Coronary artery (tissue), 2 donors: ENCODE measurements around the gene GABBR2.

Source experiments
- DNase-seq: peaks from one replicate; pipeline ENCODE4 v3.0.0-alpha.2; 2017; ENCODE audit warnings: low spot score
- H3K27ac ChIP-seq, 2 donors: fragments of 200-600 bp; sonication (generic); one replicate each; pipeline ENCODE4 v1.5.1; 2016 to 2019
- H3K4me3 ChIP-seq: fragments of 200-600 bp; sonication (generic); 2 replicates; pipeline ENCODE4 v1.5.1; 2016; ENCODE audit warnings: mild to moderate bottlenecking, moderate library complexity
- CTCF ChIP-seq: fragments of 200-600 bp; sonication (generic); IDR thresholded peaks from one replicate; pipeline ENCODE4 v1.5.1; 2019; ENCODE audit warnings: antibody characterized with exemption

GABBR2 gene

GRCh38 chr9:98240475-98240874 lies 468.3 kb downstream of the GABBR2 start:
- TF ChIP-seq CTCF, result no peak
- Histone ChIP-seq H3K4me3 (no peak overlapping the region), H3K27ac (no peak overlapping the region)
- DNase-seq, result no peak
